K562 (cell line): ENCODE measurements around the gene OMP. TPM values are rescaled to one million over a fixed set of nuclear protein-coding genes. Genes with fewer than 3 reads are reported as not detected.

ENCODE experiments used
- ATAC-seq: fragments of 200-7000 bp; cut with Tn5 transposase; 3 replicates; pipeline ENCODE4 v1.9.1; 2020; ENCODE audit warnings: moderate library complexity
- BruUV-seq: library from RNA; stranded (reverse); fragments of 400-500 nt; replicated peaks from 2 replicates; lab custom pipeline; 2021; lab: Mats Ljungman, UMichigan
- CTCF ChIA-PET: fragments of 300-600 bp; formaldehyde crosslinking; extraction: SDS; loops from one replicate; lab custom pipeline; 2021; ENCODE audit warnings: low intra/inter-chr PET ratio; lab: Yijun Ruan, JAX
- POLR2A ChIA-PET: fragments of 300-600, 350-650 bp; sonication (Branson Sonifier 250); formaldehyde crosslinking; extraction: SDS; loops from one replicate; lab custom pipeline; 2021; ENCODE audit warnings: antibody characterized with exemption, inconsistent platforms; lab: Yijun Ruan, JAX
- DNase-seq, 4 experiments: peaks; one replicate each; pipeline versions ENCODE4 v3.0.0 to v3.0.0-alpha.2; 2011 to 2018; ENCODE audit warnings: low spot score in 3 of 4, mixed read lengths in 3 of 4; ENCODE audit errors: extremely low read depth in 1 of 4
- FAIRE-seq: peaks from 2 replicates; lab custom pipeline; 2011; peaks lifted over from hg19 to GRCh38; lab: Jason Lieb, UNC
- H2AFZ ChIP-seq: 2 replicates; pipeline ENCODE4 v1.6.0; 2011; ENCODE audit warnings: low read depth, low read length, control low read depth, inconsistent platforms
- H3K27ac ChIP-seq: fragments of 200-600 bp; 3 replicates; pipeline ENCODE4 v1.8.0; 2011; ENCODE audit warnings: low read depth, mild to moderate bottlenecking, control low read depth, inconsistent platforms, low read length, moderate library complexity, mixed read lengths; ENCODE audit errors: extremely low read depth
- H3K27me3 ChIP-seq, 2 experiments: fragments of 300-600 bp in 1 of 2; 2 replicates in 1 of 2; 3 replicates in 1 of 2; pipeline versions ENCODE4 v1.6.0 to v1.8.0; 2011; ENCODE audit warnings: inconsistent platforms in 2 of 2, low read length in 2 of 2, mild to moderate bottlenecking in 1 of 2, mixed read lengths in 1 of 2, moderate library complexity in 1 of 2; ENCODE audit not compliant: control insufficient read depth in 2 of 2, insufficient read depth in 2 of 2
- H3K36me3 ChIP-seq: fragments of 300-600 bp; 3 replicates; pipeline ENCODE4 v1.8.0; 2011; ENCODE audit warnings: mild to moderate bottlenecking, low read length, inconsistent platforms; ENCODE audit not compliant: control insufficient read depth, insufficient read depth
- H3K4me1 ChIP-seq, 2 experiments: fragments of 200-600 bp in 1 of 2; replicated peaks in 1 of 2; 2 replicates in 1 of 2; 3 replicates in 1 of 2; pipeline versions ENCODE4 v1.5.1 to v1.8.0; 2011; ENCODE audit warnings: inconsistent platforms in 2 of 2, low read length in 2 of 2, mild to moderate bottlenecking in 1 of 2, mixed read lengths in 1 of 2, moderate library complexity in 1 of 2; ENCODE audit not compliant: control insufficient read depth in 2 of 2, insufficient read depth in 2 of 2
- H3K4me2 ChIP-seq: 2 replicates; pipeline ENCODE4 v1.6.1; 2011; ENCODE audit warnings: low read length, control low read depth, inconsistent platforms, mixed read lengths; ENCODE audit not compliant: insufficient read depth
- H3K4me3 ChIP-seq: fragments of 200-600 bp; sonication (generic), shearing (Covaris generic); 2 replicates; pipeline ENCODE4 v1.5.1; 2016; ENCODE audit warnings: control low read depth, inconsistent platforms
- H3K79me2 ChIP-seq: fragments of 200-600 bp; 3 replicates; pipeline ENCODE4 v1.8.0; 2011; ENCODE audit warnings: low read length, inconsistent platforms; ENCODE audit not compliant: control insufficient read depth, insufficient read depth
- H3K9ac ChIP-seq, 2 experiments: 2 replicates each; pipeline versions ENCODE4 v1.6.0 to v1.6.1; 2011; ENCODE audit warnings: low read depth in 2 of 2, low read length in 2 of 2, control low read depth in 1 of 2, inconsistent platforms in 1 of 2, mild to moderate bottlenecking in 1 of 2, mixed read lengths in 1 of 2; ENCODE audit not compliant: insufficient read depth in 1 of 2
- H3K9me1 ChIP-seq: one replicate; pipeline ENCODE4 v1.6.0; 2011; ENCODE audit warnings: inconsistent platforms, mild to moderate bottlenecking, low read length, moderate library complexity; ENCODE audit not compliant: control insufficient read depth, insufficient read depth
- H3K9me3 ChIP-seq: replicated peaks from 2 replicates; pipeline ENCODE4 v1.5.1; 2011; ENCODE audit warnings: low read depth, low read length, inconsistent platforms; ENCODE audit not compliant: control insufficient read depth, insufficient read depth
- H4K20me1 ChIP-seq: replicated peaks from 2 replicates; pipeline ENCODE4 v1.6.1; 2011; ENCODE audit warnings: low read length, inconsistent platforms, mixed read lengths; ENCODE audit not compliant: control insufficient read depth, insufficient read depth
- BMI1 ChIP-seq: fragments of 150-350 bp; IDR thresholded peaks from 2 replicates; pipeline ENCODE4 v1.6.1; 2014; ENCODE audit warnings: low read length
- CXXC5 ChIP-seq: fragments of 250-450 bp; sonication (Bioruptor Pico); IDR thresholded peaks from 2 replicates; pipeline ENCODE4 v1.8.0; 2022; ENCODE audit warnings: inconsistent platforms, mild to moderate bottlenecking, moderate library complexity
- ETS1 ChIP-seq: conservative IDR thresholded peaks from 2 replicates; pipeline ENCODE4 v1.6.1; 2011; ENCODE audit warnings: low read depth, mild to moderate bottlenecking, low read length; ENCODE audit not compliant: control insufficient read depth
- FOXK1 ChIP-seq: sonication (generic); formaldehyde crosslinking; IDR thresholded peaks from 2 replicates; pipeline ENCODE4 v1.8.0; 2022; ENCODE audit warnings: missing genetic modification reagents, mild to moderate bottlenecking, borderline replicate concordance
- TCFL5 ChIP-seq: fragments of 250-450 bp; sonication (Bioruptor Pico); conservative IDR thresholded peaks from 2 replicates; pipeline ENCODE4 v1.6.1; 2021; ENCODE audit warnings: mild to moderate bottlenecking, moderate library complexity, matching md5 sums
- ZFP36 ChIP-seq: fragments of 150-350 bp; IDR thresholded peaks from 2 replicates; pipeline ENCODE4 v1.6.1; 2018; ENCODE audit warnings: low read length, low read depth; ENCODE audit not compliant: partially characterized antibody
- ZNF197 ChIP-seq: fragments of 200-800 bp; sonication (Bioruptor generic); IDR thresholded peaks from 2 replicates; pipeline ENCODE4 v1.6.1; 2016; ENCODE audit warnings: low read depth, missing genetic modification characterization, missing compliant biosample characterization
- WGBS: fragments of 100-300 bp; shearing (Covaris generic); methylation state at CpG from one replicate; pipeline ENCODE4 v1.1.6; 2016; ENCODE audit warnings: low coverage, mixed read lengths; ENCODE audit not compliant: insufficient coverage; ENCODE audit errors: missing lambda C conversion rate; 5-methylcytosine and 5-hydroxymethylcytosine counted together
- in situ Hi-C: fragments of 300-500 bp; cut with MboI; formaldehyde crosslinking; loops from 4 replicates; pipeline ENCODE4 v1.15.0; 2018; ENCODE audit warnings: inconsistent platforms, mixed read lengths
- intact Hi-C: fragments of 100-400 bp; cut with micrococcal nuclease; formaldehyde crosslinking; loops from 2 replicates; pipeline ENCODE4 v1.14.2; 2022
- polyA plus RNA-seq, 8 experiments: library from polyadenylated mRNA; depleted of rRNA in 4 of 8; stranded (reverse) in 5 of 8; unstranded in 3 of 8; fragments of >200 nt; fragmentation: Nextera tagmentation in 2 of 8; fragmentation: Illumina TruSeq in 1 of 8; extraction: Ambion mirVana in 2 of 8; extraction: Trizol in 1 of 8; gene quantifications; 2 replicates each; pipeline versions ENCODE4 v1.2.1 to v1.2.3, GENCODE V29; 2011 to 2014; ENCODE audit warnings: inconsistent platforms in 1 of 8, missing spikeins in 1 of 8
- total RNA-seq, 7 experiments: library from RNA; depleted of rRNA in 6 of 7; stranded (reverse); fragments of >200 nt in 6 of 7; fragmentation: Illumina TruSeq in 2 of 7; extraction: Trizol in 2 of 7; gene quantifications; 2 replicates each; pipeline versions ENCODE4 v1.2.1 to v1.2.3, GENCODE V29; 2011 to 2021; ENCODE audit warnings: low replicate concordance in 1 of 7
- TF ChIP-seq, protein P1 (sequence below): fragments of 250-450 bp; sonication (Bioruptor Pico); IDR thresholded peaks from 2 replicates; pipeline ENCODE4 v1.5.0; 2020; ENCODE audit warnings: mild to moderate bottlenecking, borderline replicate concordance

OMP gene
- total and polyA plus RNA-seq, 9 of the 15 experiments (the other 6 are each of a cell fraction or from before 2014, with no cell fraction given) = not detected

DNA sequence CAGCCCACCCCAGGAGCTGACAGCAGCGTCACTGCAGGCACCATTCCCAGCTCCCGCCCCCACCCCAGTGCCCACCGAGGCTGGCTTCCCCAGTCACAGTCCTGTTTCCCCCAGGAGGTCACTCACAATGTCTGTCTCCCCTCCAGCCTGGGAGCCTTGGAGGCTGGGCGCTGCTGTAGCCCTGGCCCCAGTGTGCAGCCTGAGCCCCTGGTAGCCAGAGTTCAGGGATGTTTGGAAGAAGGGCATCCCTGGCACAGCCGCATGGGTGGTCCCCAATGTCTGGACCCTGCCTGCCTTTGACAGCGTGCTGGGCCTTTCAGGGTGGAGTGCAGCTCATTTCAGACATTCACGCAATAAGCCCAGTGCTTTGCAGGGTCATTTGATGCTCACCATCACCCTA, 31.6 kb upstream of the OMP start (continued):
- no peak for TF ChIP-seq ZNF197 (CRISPR knock-in tag)

GRCh38 chr11:77071671-77072605, 30.7 kb upstream of the OMP start:
- no peak overlapping the region for H3K4me2 ChIP-seq
- CTCF ChIA-PET = no interaction called here
- peaks cover 6 to 74% of the 10 kb centered on the region in 2 experiments for H3K27me3 ChIP-seq
- FAIRE-seq (no peak), DNase-seq (no peak), ATAC-seq (no peak; the same call in 2 of the 3 replicates)
- peaks cover 0 to 26% of the 10 kb centered on the region in 2 experiments; a peak in 3 of 5 replicates for H3K4me1 ChIP-seq
- no peaks in the 10 kb centered on the region for H3K9me3 ChIP-seq
- TF ChIP-seq FOXK1 (CRISPR knock-in tag) (no peak), TCFL5 (no peak), ZFP36 (peak; percentile 32), ETS1 (no peak), CXXC5 (CRISPR knock-in tag) (no peak), BMI1 (no peak)
- TF ChIP-seq, protein P1, sequence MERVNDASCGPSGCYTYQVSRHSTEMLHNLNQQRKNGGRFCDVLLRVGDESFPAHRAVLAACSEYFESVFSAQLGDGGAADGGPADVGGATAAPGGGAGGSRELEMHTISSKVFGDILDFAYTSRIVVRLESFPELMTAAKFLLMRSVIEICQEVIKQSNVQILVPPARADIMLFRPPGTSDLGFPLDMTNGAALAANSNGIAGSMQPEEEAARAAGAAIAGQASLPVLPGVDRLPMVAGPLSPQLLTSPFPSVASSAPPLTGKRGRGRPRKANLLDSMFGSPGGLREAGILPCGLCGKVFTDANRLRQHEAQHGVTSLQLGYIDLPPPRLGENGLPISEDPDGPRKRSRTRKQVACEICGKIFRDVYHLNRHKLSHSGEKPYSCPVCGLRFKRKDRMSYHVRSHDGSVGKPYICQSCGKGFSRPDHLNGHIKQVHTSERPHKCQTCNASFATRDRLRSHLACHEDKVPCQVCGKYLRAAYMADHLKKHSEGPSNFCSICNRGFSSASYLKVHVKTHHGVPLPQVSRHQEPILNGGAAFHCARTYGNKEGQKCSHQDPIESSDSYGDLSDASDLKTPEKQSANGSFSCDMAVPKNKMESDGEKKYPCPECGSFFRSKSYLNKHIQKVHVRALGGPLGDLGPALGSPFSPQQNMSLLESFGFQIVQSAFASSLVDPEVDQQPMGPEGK = no peak
- no peak overlapping the region; a peak in 1 of 4 replicates for H3K9ac ChIP-seq
- H3K27ac ChIP-seq = no peak overlapping the region
- H4K20me1 ChIP-seq = peaks cover 23% of the 10 kb centered on the region
- H3K79me2 ChIP-seq = no peaks in the 10 kb centered on the region
- no peaks in the 10 kb centered on the region for H3K9me1 ChIP-seq
- intact Hi-C loops (no loop called here), in situ Hi-C loops (no loop called here)
- H3K4me3 ChIP-seq = no peak overlapping the region
- H3K36me3 ChIP-seq = no peaks in the 10 kb centered on the region; the same call in 2 of the 3 replicates
- no TSS peak for BruUV-seq
- POLR2A ChIA-PET = interaction anchor here (0.6 to 0.9 kb wide), 2 partner anchors 19 to 471 kb away, joined by 3 to 8 read pairs; no protein-coding TSS in a partner anchor
- no peak overlapping the region for H2AFZ ChIP-seq
- 19% methylated on average over 14 of the region's 15 CpGs for WGBS
